Tibial nerve (tissue), 4 donors: Measurements from ENCODE around the gene TESK1. TPM values are rescaled to one million over a fixed set of nuclear protein-coding genes. Genes with fewer than 3 reads are reported as not detected.

Experiments used
- DNase-seq, 2 donors: peaks; one replicate each; pipeline ENCODE4 v3.0.0-alpha.2; 2019; ENCODE audit warnings: low spot score in 2 of 2
- H3K27ac ChIP-seq, 4 donors: fragments of 200-600 bp; sonication (generic) in 3 of 4; one replicate each; pipeline ENCODE4 v1.5.1; 2017 to 2019; ENCODE audit warnings: mild to moderate bottlenecking in 1 of 4
- H3K27me3 ChIP-seq, 2 donors: fragments of 200-600 bp; sonication (generic) in 1 of 2; one replicate each; pipeline versions ENCODE4 v1.5.1 to v1.6.0; 2017 to 2019
- H3K36me3 ChIP-seq, 3 donors: fragments of 200-600 bp; sonication (generic); one replicate each; pipeline ENCODE4 v1.5.1; 2018 to 2019
- H3K4me1 ChIP-seq, 4 donors: fragments of 200-600 bp; sonication (generic) in 3 of 4; one replicate each; pipeline ENCODE4 v1.5.1; 2017 to 2019
- H3K4me3 ChIP-seq, 4 donors: fragments of 200-600 bp; sonication (generic) in 3 of 4; one replicate each; pipeline ENCODE4 v1.5.1; 2017 to 2019; ENCODE audit warnings: mild to moderate bottlenecking in 1 of 4, moderate library complexity in 1 of 4
- H3K9me3 ChIP-seq, 4 donors: fragments of 200-600 bp; sonication (generic) in 3 of 4; one replicate each; pipeline ENCODE4 v1.5.1; 2017 to 2019
- CTCF ChIP-seq, 5 experiments: fragments of 200-600 bp in 3 of 5; fragments of 450-650 bp in 2 of 5; sonication (generic) in 3 of 5; IDR thresholded peaks; one replicate each; pipeline ENCODE4 v1.5.1; 2016 to 2019; ENCODE audit warnings: antibody characterized with exemption in 5 of 5, mild to moderate bottlenecking in 3 of 5, moderate library complexity in 2 of 5
- EP300 ChIP-seq, 2 donors: sonication (generic); formaldehyde crosslinking; IDR thresholded peaks; one replicate each; pipeline ENCODE4 v1.6.1; 2017; ENCODE audit warnings: antibody characterized with exemption in 2 of 2, mild to moderate bottlenecking in 1 of 2
- POLR2A ChIP-seq, 2 donors: fragments of 450-650 bp; IDR thresholded peaks; one replicate each; pipeline ENCODE4 v1.6.1; 2017; ENCODE audit warnings: antibody characterized with exemption in 2 of 2, mild to moderate bottlenecking in 2 of 2, moderate library complexity in 2 of 2
- WGBS, 2 donors: methylation state at CpG; one replicate each; pipeline ENCODE4 v1.1.5; 2018; 5-methylcytosine and 5-hydroxymethylcytosine counted together
- total RNA-seq, 4 donors: library from RNA; depleted of rRNA; stranded (reverse); fragments of >200 nt; gene quantifications; one replicate each; pipeline ENCODE4 v1.1.0, GENCODE V29; 2016

TESK1 gene
- total RNA-seq, 4 donors from 2014 or later: 29.3 to 40.0 (median 35.6) TPM

GRCh38 chr9:35560625-35561337, 44.3 kb upstream of the TESK1 start:
- H3K9me3 ChIP-seq: no peaks in the 10 kb centered on the region
- H3K36me3 ChIP-seq: peaks cover 0 to 75% (median 9%) of the 10 kb centered on the region in 3 donors
- H3K4me1 ChIP-seq: peaks cover 0 to 38% (median 5%) of the 10 kb centered on the region in 4 donors
- H3K4me3 ChIP-seq: no peak overlapping the region
- DNase-seq: no peak
- H3K27ac ChIP-seq: peak overlapping the region in 2 of 4 donors; percentile 15 to 36
- no peak for TF ChIP-seq POLR2A (IDR thresholded peaks at IDR 0.05)
- no peak for TF ChIP-seq CTCF (IDR thresholded peaks at IDR 0.05)
- TF ChIP-seq EP300 (IDR thresholded peaks at IDR 0.05): no peak
- WGBS, 2 donors: 70 to 72% methylated on average over 10 to 17 of the region's 24 CpGs
- H3K27me3 ChIP-seq: no peaks in the 10 kb centered on the region

- H3K36me3 ChIP-seq: peaks cover 0 to 67% (median under 1%) of the 10 kb centered on the region in 3 donors
- no peak overlapping the region for H3K4me3 ChIP-seq
- peak overlapping the region in 2 of 4 donors; percentile 25 to 80 for H3K27ac ChIP-seq
- TF ChIP-seq POLR2A (IDR thresholded peaks at IDR 0.05): no peak
- no peak for TF ChIP-seq CTCF (IDR thresholded peaks at IDR 0.05)
- no peak for TF ChIP-seq EP300 (IDR thresholded peaks at IDR 0.05)
- H3K4me1 ChIP-seq: peaks cover 0 to 38% (median 5%) of the 10 kb centered on the region in 4 donors
- WGBS, 2 donors: 73 to 81% methylated on average over 6 of the region's 6 CpGs
- DNase-seq: no peak
- H3K9me3 ChIP-seq: no peaks in the 10 kb centered on the region
- H3K27me3 ChIP-seq: no peaks in the 10 kb centered on the region
Measured at GRCh38 chr9:35561468-35562261, 43.4 kb upstream of the TESK1 start.

GRCh38 chr9:35562895-35563780, 41.9 kb upstream of the TESK1 start:
- Histone ChIP-seq H3K36me3 (peaks cover 0 to 52% (median 0%) of the 10 kb centered on the region in 3 donors), H3K9me3 (no peaks in the 10 kb centered on the region), H3K4me1 (peaks cover 0 to 38% (median 5%) of the 10 kb centered on the region in 4 donors), H3K27me3 (no peaks in the 10 kb centered on the region), H3K27ac (peak overlapping the region in 3 of 4 donors; percentile 21 to 82 (median 80)), H3K4me3 (peak overlapping the region in 1 of 4 donors; percentile 17)
- TF ChIP-seq EP300 (IDR thresholded peaks at IDR 0.05): no peak
- no peak for TF ChIP-seq CTCF (IDR thresholded peaks at IDR 0.05)
- TF ChIP-seq POLR2A (IDR thresholded peaks at IDR 0.05): no peak
- DNase-seq: no peak
- 82 to 83% methylated on average over 20 of the region's 20 CpGs for WGBS, 2 donors

- peaks cover 0 to 38% (median 5%) of the 10 kb centered on the region in 4 donors for H3K4me1 ChIP-seq
- peak in 1 of 2 donors; percentile 33 for DNase-seq
- TF ChIP-seq CTCF (IDR thresholded peaks at IDR 0.05): no peak
- TF ChIP-seq POLR2A (IDR thresholded peaks at IDR 0.05): peak in 1 of 2 donors; percentile 22
- WGBS, 2 donors: 23 to 35% methylated on average over 14 of the region's 14 CpGs
- H3K27ac ChIP-seq: peak overlapping the region in 3 of 4 donors; percentile 21 to 82 (median 80)
- peak overlapping the region in 1 of 4 donors; percentile 17 for H3K4me3 ChIP-seq
- H3K9me3 ChIP-seq: no peaks in the 10 kb centered on the region
- H3K36me3 ChIP-seq: peaks cover 0 to 45% (median 0%) of the 10 kb centered on the region in 3 donors
- no peaks in the 10 kb centered on the region for H3K27me3 ChIP-seq
Measured at GRCh38 chr9:35563791-35564197, 41.3 kb upstream of the TESK1 start.
